AG09309 (cell line): ENCODE results near the gene WWC2.
A peak's percentile ranks its signal among the peaks of the same experiment; 100 is the strongest.

Source experiments
- DNase-seq: peaks from one replicate; pipeline ENCODE4 v3.0.0-alpha.2; 2010; ENCODE audit warnings: low read depth
- H3K4me3 ChIP-seq: 2 replicates; pipeline ENCODE4 v1.5.1; 2011; ENCODE audit warnings: mild to moderate bottlenecking, low read depth, low read length, moderate library complexity; ENCODE audit not compliant: control insufficient read depth
- CTCF ChIP-seq: IDR thresholded peaks from 2 replicates; pipeline ENCODE4 v1.5.1; 2011; ENCODE audit warnings: mild to moderate bottlenecking, low read depth, low read length, inconsistent platforms; ENCODE audit not compliant: insufficient read depth, control insufficient read depth; ENCODE audit errors: missing control alignments

The WWC2 gene

GRCh38 chr4:183136855-183137254, 37.8 kb downstream of the WWC2 start:
- no peak for TF ChIP-seq CTCF
- no peak for DNase-seq
- H3K4me3 ChIP-seq: no peak overlapping the region

GRCh38 chr4:183139058-183139750, 40.1 kb downstream of the WWC2 start:
- DNase-seq: no peak
- no peak for TF ChIP-seq CTCF
- H3K4me3 ChIP-seq: no peak overlapping the region

GRCh38 chr4:183139972-183140570, 41.0 kb downstream of the WWC2 start:
- DNase-seq: no peak
- H3K4me3 ChIP-seq: no peak overlapping the region
- no peak for TF ChIP-seq CTCF

GRCh38 chr4:183140911-183141320, 41.9 kb downstream of the WWC2 start:
- peak; percentile 67 for DNase-seq
- no peak overlapping the region for H3K4me3 ChIP-seq
- no peak for TF ChIP-seq CTCF

GRCh38 chr4:183141997-183142396, 42.9 kb downstream of the WWC2 start:
- TF ChIP-seq CTCF: no peak
- DNase-seq: no peak
- no peak overlapping the region for H3K4me3 ChIP-seq

GRCh38 chr4:183142571-183143550, 43.8 kb downstream of the WWC2 start:
- peak; percentile 37 for DNase-seq
- H3K4me3 ChIP-seq: no peak overlapping the region
- TF ChIP-seq CTCF: no peak
